Endothelial cell of umbilical vein (primary cell): Measurements from ENCODE around the gene BTBD18. TPM values are rescaled to one million over a fixed set of nuclear protein-coding genes. Genes with fewer than 3 reads are reported as not detected.
"Not testable (repeated sequence)": the region's sequence is repeated elsewhere in the genome, so short reads cannot be mapped to it uniquely, and the experiment has no call there.

ENCODE experiments used
- BruUV-seq: library from RNA; stranded (reverse); fragments of 400-500 nt; replicated peaks from 2 replicates; lab custom pipeline; 2021; lab: Mats Ljungman, UMichigan
- CTCF ChIA-PET: fragments of 300-600, 350-600 bp; sonication (Branson Sonifier 250); formaldehyde crosslinking; loops from one replicate; lab custom pipeline; 2021; ENCODE audit warnings: antibody characterized with exemption, inconsistent platforms; lab: Charles Lee
- POLR2A ChIA-PET: fragments of 300-600, 350-600 bp; sonication (Branson Sonifier 250); formaldehyde crosslinking; loops from one replicate; lab custom pipeline; 2021; ENCODE audit warnings: antibody characterized with exemption, inconsistent platforms; lab: Charles Lee
- DNase-seq: peaks from one replicate; pipeline ENCODE4 v3.0.0-alpha.2; 2011; ENCODE audit warnings: low read depth, low spot score
- FAIRE-seq: peaks from 2 replicates; lab custom pipeline; 2011; peaks lifted over from hg19 to GRCh38; lab: Jason Lieb, UNC
- H2AFZ ChIP-seq: 2 replicates; pipeline ENCODE4 v1.6.0; 2012; ENCODE audit warnings: low read depth, low read length, control low read depth, inconsistent platforms
- H3K27ac ChIP-seq: 2 replicates; pipeline ENCODE4 v1.5.1; 2011; ENCODE audit warnings: low read depth, mild to moderate bottlenecking, control low read depth, low read length, moderate library complexity; ENCODE audit not compliant: insufficient read depth
- H3K27me3 ChIP-seq, 2 experiments: 2 replicates each; pipeline versions ENCODE4 v1.6.0 to v1.6.1; 2011; ENCODE audit warnings: low read length in 2 of 2, mixed read lengths in 1 of 2; ENCODE audit not compliant: control insufficient read depth in 2 of 2, insufficient read depth in 2 of 2
- H3K36me3 ChIP-seq, 2 experiments: 2 replicates in 1 of 2; 3 replicates in 1 of 2; pipeline ENCODE4 v1.5.1; 2011; ENCODE audit warnings: low read length in 2 of 2, mild to moderate bottlenecking in 1 of 2, moderate library complexity in 1 of 2; ENCODE audit not compliant: control insufficient read depth in 2 of 2, insufficient read depth in 2 of 2; ENCODE audit errors: extremely low read depth in 1 of 2
- H3K4me1 ChIP-seq: 3 replicates; pipeline ENCODE4 v1.5.1; 2011; ENCODE audit warnings: mild to moderate bottlenecking, low read length; ENCODE audit not compliant: control insufficient read depth, insufficient read depth; ENCODE audit errors: extremely low read depth
- H3K4me2 ChIP-seq: 2 replicates; pipeline ENCODE4 v1.6.1; 2011; ENCODE audit warnings: low read length, control low read depth, mixed read lengths; ENCODE audit not compliant: insufficient read depth
- H3K4me3 ChIP-seq, 3 experiments: fragments of 200-600 bp in 1 of 3; sonication (generic), shearing (Covaris generic) in 1 of 3; replicated peaks in 1 of 3; 2 replicates each; pipeline ENCODE4 v1.5.1; 2011 to 2016; ENCODE audit warnings: control low read depth in 3 of 3, low read length in 3 of 3, mild to moderate bottlenecking in 2 of 3, inconsistent platforms in 1 of 3, low read depth in 1 of 3, moderate library complexity in 1 of 3; ENCODE audit not compliant: insufficient read depth in 1 of 3
- H3K79me2 ChIP-seq: 2 replicates; pipeline ENCODE4 v1.6.0; 2012; ENCODE audit warnings: low read length, inconsistent platforms; ENCODE audit not compliant: control insufficient read depth, insufficient read depth
- H3K9ac ChIP-seq: replicated peaks from 2 replicates; pipeline ENCODE3; 2011; ENCODE audit warnings: low read length, control low read depth; ENCODE audit not compliant: insufficient read depth; ENCODE audit errors: extremely low read depth
- H3K9me1 ChIP-seq: replicated peaks from 3 replicates; pipeline ENCODE4 v1.6.0; 2011; ENCODE audit warnings: mild to moderate bottlenecking, low read length; ENCODE audit not compliant: control insufficient read depth, insufficient read depth; ENCODE audit errors: extremely low read depth
- H3K9me3 ChIP-seq: replicated peaks from 2 replicates; pipeline ENCODE4 v1.5.1; 2012; ENCODE audit warnings: low read length, inconsistent platforms; ENCODE audit not compliant: control insufficient read depth, insufficient read depth
- H4K20me1 ChIP-seq: replicated peaks from 2 replicates; pipeline ENCODE3; 2011; ENCODE audit warnings: mild to moderate bottlenecking, low read length; ENCODE audit not compliant: control insufficient read depth, insufficient read depth; ENCODE audit errors: extremely low read depth
- EZH2 ChIP-seq: IDR thresholded peaks from 2 replicates; pipeline ENCODE4 v1.6.1; 2012; ENCODE audit warnings: borderline replicate concordance, low read depth, mild to moderate bottlenecking, moderate library complexity, low read length, inconsistent platforms; ENCODE audit not compliant: severe bottlenecking
- FOS ChIP-seq: IDR thresholded peaks from 2 replicates; pipeline ENCODE4 v1.6.1; 2011; ENCODE audit warnings: mild to moderate bottlenecking, low read length, moderate library complexity, borderline replicate concordance; ENCODE audit not compliant: insufficient read depth
- GATA2 ChIP-seq: IDR thresholded peaks from 2 replicates; pipeline ENCODE4 v1.7.0; 2011; ENCODE audit warnings: low read depth, mild to moderate bottlenecking, moderate library complexity, mixed read lengths, low read length; ENCODE audit not compliant: insufficient read length, insufficient read depth
- JUN ChIP-seq: IDR thresholded peaks from 2 replicates; pipeline ENCODE4 v1.6.1; 2011; ENCODE audit warnings: borderline replicate concordance, low read depth; ENCODE audit not compliant: insufficient read length, insufficient read depth
- MAX ChIP-seq: IDR thresholded peaks from 2 replicates; pipeline ENCODE4 v1.6.1; 2011; ENCODE audit not compliant: insufficient read depth, insufficient read length
- MYC ChIP-seq: IDR thresholded peaks from one replicate; pipeline ENCODE4 v1.6.1; 2011; ENCODE audit warnings: mild to moderate bottlenecking, low read depth, low read length
- POLR2A ChIP-seq: IDR thresholded peaks from 2 replicates; pipeline ENCODE4 v1.6.1; 2012; ENCODE audit warnings: low read depth, mild to moderate bottlenecking, control low read depth, low read length
- POLR2AphosphoS5 ChIP-seq: IDR thresholded peaks from 2 replicates; pipeline ENCODE4 v1.6.1; 2012; ENCODE audit warnings: low read depth, mild to moderate bottlenecking, control low read depth, low read length, moderate library complexity; ENCODE audit not compliant: insufficient read depth
- dilution Hi-C: fragments of 300-500 bp; cut with MboI; formaldehyde crosslinking; loops from one replicate; pipeline ENCODE4 v1.15.0; 2019; ENCODE audit warnings: low sequenced_read_pairs; ENCODE audit not compliant: extremely low pct_ligation_motif_present
- intact Hi-C: fragments of 100-400 bp; cut with micrococcal nuclease; formaldehyde crosslinking; loops from one replicate; pipeline ENCODE4 v1.10.0; 2022
- polyA plus RNA-seq, 4 experiments: library from polyadenylated mRNA; depleted of rRNA in 3 of 4; stranded (reverse) in 3 of 4; unstranded in 1 of 4; fragments of >200 nt; gene quantifications; 2 replicates each; pipeline versions ENCODE4 v1.2.1 to v1.2.3, GENCODE V29; 2011 to 2012; ENCODE audit warnings: missing spikeins in 1 of 4
- total RNA-seq: library from RNA; stranded (reverse); gene quantifications from 2 replicates; pipeline ENCODE4 v1.2.3, GENCODE V29; 2021
- TF ChIP-seq, protein P1 (sequence below), 2 donors: IDR thresholded peaks; 1 replicate in 1 of 2; 2 replicates in 1 of 2; pipeline ENCODE4 v1.5.1; 2011; ENCODE audit warnings: low read length in 2 of 2, mild to moderate bottlenecking in 2 of 2, moderate library complexity in 2 of 2, control low read depth in 1 of 2, inconsistent platforms in 1 of 2, low read depth in 1 of 2; ENCODE audit not compliant: insufficient read depth in 1 of 2; ENCODE audit errors: extremely low read depth in 1 of 2

BTBD18 gene
- total and polyA plus RNA-seq, 2 donors (not counting 3 experiments of a cell fraction or from before 2014, with no cell fraction given) = not detected

DNA sequence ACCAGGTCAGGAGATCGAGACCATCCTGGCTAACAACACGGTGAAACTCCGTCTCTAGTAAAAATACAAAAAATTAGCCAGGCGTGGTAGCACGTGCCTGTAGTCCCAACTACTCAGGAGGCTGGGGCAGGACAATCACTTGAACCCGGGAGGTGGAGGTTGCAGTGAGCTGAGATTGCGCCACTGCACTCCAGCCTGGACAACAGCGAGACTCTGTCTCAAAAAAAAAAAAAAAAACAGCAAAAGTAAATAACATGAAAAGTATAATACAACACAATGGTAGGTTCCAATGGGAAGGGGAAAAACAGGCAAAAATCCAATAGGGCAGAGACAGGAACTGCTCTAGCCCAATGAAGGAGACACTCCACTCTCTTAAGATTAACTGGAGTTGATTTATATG is 46.2 kb downstream of the BTBD18 start:
- CTCF ChIA-PET, DNase-seq, POLR2A ChIA-PET, H3K9me3 ChIP-seq, BruUV-seq, H3K27ac ChIP-seq, H4K20me1 ChIP-seq, dilution Hi-C loops, intact Hi-C loops, H3K4me3 ChIP-seq, H3K79me2 ChIP-seq, H3K9ac ChIP-seq, H3K4me2 ChIP-seq, H2AFZ ChIP-seq, FAIRE-seq, H3K4me1 ChIP-seq, H3K27me3 ChIP-seq, H3K9me1 ChIP-seq: not testable (repeated sequence)
- H3K36me3 ChIP-seq = peaks cover 17 to 18% of the 10 kb centered on the region in 2 experiments

DNA sequence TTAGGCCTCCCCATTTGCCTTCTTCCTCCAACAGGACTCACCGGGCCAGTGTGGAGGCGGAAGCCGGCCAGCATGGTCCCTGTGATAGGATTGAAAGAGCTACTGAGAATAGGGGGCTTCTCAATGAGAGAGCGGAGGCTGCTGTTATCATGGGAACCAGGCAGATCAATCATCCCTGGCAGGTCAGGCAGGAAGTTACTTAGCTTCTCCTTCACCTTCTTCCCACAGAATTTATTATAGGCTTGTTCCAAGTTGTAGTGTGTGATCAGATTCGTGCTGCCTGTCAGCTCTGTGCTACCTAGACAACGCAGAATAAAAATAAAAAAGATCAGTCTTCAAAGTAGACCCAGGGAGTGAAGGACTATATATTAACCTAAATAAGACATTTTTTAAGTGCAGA is 46.7 kb downstream of the BTBD18 start:
- FAIRE-seq = no peak
- Histone ChIP-seq H3K9me3 (no peaks in the 10 kb centered on the region), H3K9ac (no peak overlapping the region), H3K27me3 (no peaks in the 10 kb centered on the region), H3K36me3 (peaks cover 21% of the 10 kb centered on the region in 2 experiments), H3K4me3 (no peak overlapping the region), H3K4me1 (no peaks in the 10 kb centered on the region), H3K27ac (no peak overlapping the region), H3K4me2 (no peak overlapping the region), H3K79me2 (peaks cover 3% of the 10 kb centered on the region), H3K9me1 (no peaks in the 10 kb centered on the region), H2AFZ (no peak overlapping the region), H4K20me1 (no peaks in the 10 kb centered on the region)
- POLR2A ChIA-PET = no interaction called here
- CTCF ChIA-PET = interaction anchor here (0.8 kb wide), 1 partner anchor 24 kb away, joined by 3 read pairs; no protein-coding TSS in a partner anchor
- TF ChIP-seq GATA2 = no peak
- TF ChIP-seq JUN = no peak
- TF ChIP-seq FOS = no peak
- TF ChIP-seq EZH2 = no peak
- TF ChIP-seq, protein P1, sequence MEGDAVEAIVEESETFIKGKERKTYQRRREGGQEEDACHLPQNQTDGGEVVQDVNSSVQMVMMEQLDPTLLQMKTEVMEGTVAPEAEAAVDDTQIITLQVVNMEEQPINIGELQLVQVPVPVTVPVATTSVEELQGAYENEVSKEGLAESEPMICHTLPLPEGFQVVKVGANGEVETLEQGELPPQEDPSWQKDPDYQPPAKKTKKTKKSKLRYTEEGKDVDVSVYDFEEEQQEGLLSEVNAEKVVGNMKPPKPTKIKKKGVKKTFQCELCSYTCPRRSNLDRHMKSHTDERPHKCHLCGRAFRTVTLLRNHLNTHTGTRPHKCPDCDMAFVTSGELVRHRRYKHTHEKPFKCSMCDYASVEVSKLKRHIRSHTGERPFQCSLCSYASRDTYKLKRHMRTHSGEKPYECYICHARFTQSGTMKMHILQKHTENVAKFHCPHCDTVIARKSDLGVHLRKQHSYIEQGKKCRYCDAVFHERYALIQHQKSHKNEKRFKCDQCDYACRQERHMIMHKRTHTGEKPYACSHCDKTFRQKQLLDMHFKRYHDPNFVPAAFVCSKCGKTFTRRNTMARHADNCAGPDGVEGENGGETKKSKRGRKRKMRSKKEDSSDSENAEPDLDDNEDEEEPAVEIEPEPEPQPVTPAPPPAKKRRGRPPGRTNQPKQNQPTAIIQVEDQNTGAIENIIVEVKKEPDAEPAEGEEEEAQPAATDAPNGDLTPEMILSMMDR (IDR thresholded peaks at IDR 0.05; ENCODE audit: extremely low read depth in 1 of 2, insufficient read depth in 1 of 2, low read depth in 1 of 2, low read length in 2 of 2) = no peak
- TF ChIP-seq POLR2A = no peak
- no peak for TF ChIP-seq MAX
- TF ChIP-seq MYC = no peak
- no peak for TF ChIP-seq POLR2AphosphoS5
- DNase-seq = no peak
- BruUV-seq = no TSS peak
- dilution Hi-C loops (no loop called here), intact Hi-C loops (no loop called here)
